Peyer's patch (tissue), 4 donors: Measurements from ENCODE around the gene TSPAN16.

Experiments
- POLR2A ChIP-seq, 2 donors: fragments of 450-650 bp; IDR thresholded peaks; one replicate each; pipeline ENCODE4 v1.5.1; 2017; ENCODE audit warnings: antibody characterized with exemption in 2 of 2, mild to moderate bottlenecking in 2 of 2, moderate library complexity in 2 of 2
- TF ChIP-seq, protein P1 (sequence below), 6 experiments: fragments of 450-650 bp in 4 of 6; fragments of 200-600 bp in 2 of 6; sonication (generic) in 1 of 6; IDR thresholded peaks; one replicate each; pipeline ENCODE4 v1.5.1; 2017 to 2019; ENCODE audit warnings: antibody characterized with exemption in 6 of 6, mild to moderate bottlenecking in 3 of 6, moderate library complexity in 1 of 6

DNA sequence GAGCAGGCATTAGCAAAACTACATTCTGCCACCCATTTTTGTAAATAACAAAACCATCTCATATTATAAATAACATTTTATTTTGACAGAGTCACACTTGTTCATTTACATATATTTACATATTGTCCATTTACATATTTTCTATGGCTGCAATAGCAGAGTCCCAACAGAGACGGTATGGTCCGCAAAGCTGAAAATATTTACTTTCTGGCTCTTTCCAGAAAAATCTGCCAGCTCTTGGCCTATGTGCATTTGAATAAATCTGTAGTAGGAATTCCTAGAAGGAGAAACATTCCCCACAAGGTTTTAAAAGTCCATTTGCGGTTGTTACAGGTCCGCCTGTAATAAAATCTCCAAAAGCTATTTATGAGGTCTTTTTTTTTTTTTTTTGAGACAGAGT lies 5.7 kb upstream of the TSPAN16 start:
- no peak for TF ChIP-seq POLR2A (IDR thresholded peaks at IDR 0.05)
- TF ChIP-seq, protein P1, sequence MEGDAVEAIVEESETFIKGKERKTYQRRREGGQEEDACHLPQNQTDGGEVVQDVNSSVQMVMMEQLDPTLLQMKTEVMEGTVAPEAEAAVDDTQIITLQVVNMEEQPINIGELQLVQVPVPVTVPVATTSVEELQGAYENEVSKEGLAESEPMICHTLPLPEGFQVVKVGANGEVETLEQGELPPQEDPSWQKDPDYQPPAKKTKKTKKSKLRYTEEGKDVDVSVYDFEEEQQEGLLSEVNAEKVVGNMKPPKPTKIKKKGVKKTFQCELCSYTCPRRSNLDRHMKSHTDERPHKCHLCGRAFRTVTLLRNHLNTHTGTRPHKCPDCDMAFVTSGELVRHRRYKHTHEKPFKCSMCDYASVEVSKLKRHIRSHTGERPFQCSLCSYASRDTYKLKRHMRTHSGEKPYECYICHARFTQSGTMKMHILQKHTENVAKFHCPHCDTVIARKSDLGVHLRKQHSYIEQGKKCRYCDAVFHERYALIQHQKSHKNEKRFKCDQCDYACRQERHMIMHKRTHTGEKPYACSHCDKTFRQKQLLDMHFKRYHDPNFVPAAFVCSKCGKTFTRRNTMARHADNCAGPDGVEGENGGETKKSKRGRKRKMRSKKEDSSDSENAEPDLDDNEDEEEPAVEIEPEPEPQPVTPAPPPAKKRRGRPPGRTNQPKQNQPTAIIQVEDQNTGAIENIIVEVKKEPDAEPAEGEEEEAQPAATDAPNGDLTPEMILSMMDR (IDR thresholded peaks at IDR 0.05) = no peak
